Measurements from ENCODE around the gene TRIM2.

GRCh38 chr4:153174821-153175567 lies 29.2 kb upstream of the TRIM2 start:
- no peak for TF ChIP-seq CTCF (IDR thresholded peaks at IDR 0.05)
- no peak for TF ChIP-seq POLR2A (IDR thresholded peaks at IDR 0.05)

Data from body of pancreas (tissue), 4 donors.